ENCODE measurements around the gene CNOT3.
A peak's percentile ranks its signal among the peaks of the same experiment; 100 is the strongest.

CNOT3 gene

DNA sequence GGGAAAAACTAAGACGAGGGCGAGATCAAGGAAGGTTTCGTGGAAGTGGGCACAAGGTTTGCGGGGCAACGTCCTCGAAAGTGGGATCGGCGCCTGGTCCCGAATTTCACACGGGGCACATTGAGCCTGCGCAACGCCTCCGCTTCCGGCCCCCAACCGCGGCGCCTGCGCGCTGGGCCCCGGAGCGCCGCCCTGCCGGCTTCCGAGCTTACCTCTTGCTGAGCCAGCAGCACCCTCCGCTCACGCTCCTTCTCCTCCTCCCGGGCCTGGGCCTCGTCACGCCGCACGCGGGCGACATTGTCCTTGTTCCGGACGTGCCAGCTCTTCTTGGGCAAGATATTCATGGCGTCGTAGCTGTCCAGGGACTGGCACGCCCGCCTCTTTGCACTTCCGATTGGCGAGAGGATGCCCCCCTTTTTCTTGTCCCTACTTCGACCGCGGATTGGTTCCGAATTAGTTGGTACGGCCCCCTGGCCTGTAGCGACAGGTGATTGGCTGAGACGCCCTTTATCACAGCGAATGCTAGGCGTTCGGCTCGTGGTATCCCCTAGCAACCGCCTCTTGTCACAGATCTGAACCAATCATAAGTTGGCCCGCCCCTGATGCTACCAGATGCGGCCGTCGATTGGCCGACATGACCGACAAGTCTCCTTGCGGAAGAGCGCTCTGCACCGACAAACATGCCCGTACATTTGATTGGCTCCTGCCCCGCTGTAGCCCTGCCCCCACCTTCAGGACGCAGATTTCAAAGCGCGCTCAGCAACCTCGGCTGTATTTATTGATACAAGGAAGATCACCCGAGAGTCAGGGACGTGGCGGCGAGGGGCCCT is 22.0 kb downstream of the CNOT3 start, which contains the start of gene LENG1 (continued):
- TF ChIP-seq ZBTB17 (tag by site-specific recombination; IDR thresholded peaks at IDR 0.05) (0 out of 2 replicates have a peak, but pooled peaks have one; percentile 22), EGR2 (tag by site-specific recombination; IDR thresholded peaks at IDR 0.05; ENCODE audit: low read depth) (peak; percentile 63), ZNF132 (tag by site-specific recombination; IDR thresholded peaks at IDR 0.05; ENCODE audit: borderline replicate concordance) (no peak)

DNA sequence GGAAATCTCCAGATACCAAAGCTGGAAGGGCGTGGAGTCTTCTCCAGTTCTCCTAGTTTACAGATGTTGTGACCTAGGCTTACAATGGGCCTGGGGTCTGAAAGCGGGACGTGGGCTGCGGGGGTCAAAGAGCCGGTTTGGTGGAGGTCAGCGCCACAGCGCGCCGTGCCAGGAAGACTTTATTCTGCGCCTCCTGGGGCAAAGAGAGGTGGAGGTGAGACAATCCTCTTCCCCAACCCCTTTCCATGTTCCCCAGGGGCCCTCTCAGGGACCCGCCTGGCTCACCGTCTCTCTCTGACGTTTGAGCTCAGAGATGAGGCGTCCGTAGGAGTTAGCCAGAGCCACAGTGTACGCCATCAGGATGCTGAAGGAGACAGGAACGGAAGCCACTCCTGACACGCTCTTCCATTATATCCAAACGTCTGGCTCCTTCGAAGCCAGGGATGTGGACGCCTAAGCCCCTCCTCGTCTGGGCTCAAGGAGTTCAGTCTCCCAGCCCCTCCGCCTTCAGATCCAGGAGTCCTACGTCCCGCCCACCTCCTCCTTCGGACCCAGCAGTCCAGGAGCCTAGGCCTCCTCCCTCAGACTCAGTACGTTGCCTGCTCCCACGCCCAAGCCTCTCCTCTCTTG is 22.7 kb downstream of the CNOT3 start:
- peaks cover 8 to 26% of the 10 kb centered on the region in 2 experiments; a peak in 2 of 3 replicates for H3K36me3 ChIP-seq (ENCODE audit: control insufficient read depth in 2 of 2, insufficient read depth in 1 of 2, low read length in 2 of 2)
- ChIA-PET POLR2A (interaction anchor here (0.5 to 3.2 kb wide), 12 partner anchors 8 to 50 kb away, joined by 3 to 60 read pairs (median 8); partner anchors contain the start of genes CNOT3, MBOAT7, PRPF31 and RPS9), CTCF (interaction anchor here (1.0 to 1.8 kb wide), 5 partner anchors 8 to 230 kb away, joined by 4 to 15 read pairs (median 5); no protein-coding TSS in a partner anchor)
- no peak for TF ChIP-seq ZNF23 (tag by site-specific recombination; IDR thresholded peaks at IDR 0.05; ENCODE audit: borderline replicate concordance)
- peak; percentile 55; the same call in 1 of the 2 replicates for TF ChIP-seq ZNF2 (tag by site-specific recombination; IDR thresholded peaks at IDR 0.05)
- TF ChIP-seq ZNF660 (tag by site-specific recombination; IDR thresholded peaks at IDR 0.05) = 0 out of 2 replicates have a peak, but pooled peaks have one; percentile 70
- no peak for TF ChIP-seq WT1 (tag by site-specific recombination; IDR thresholded peaks at IDR 0.05)
- peak; percentile 58; the same call in 1 of the 2 replicates for TF ChIP-seq ZFP37 (tag by site-specific recombination; IDR thresholded peaks at IDR 0.05)
- no peak for TF ChIP-seq HOXD13 (CRISPR knock-in tag; IDR thresholded peaks at IDR 0.05; ENCODE audit: borderline replicate concordance)
- TF ChIP-seq ZNF596 (tag by site-specific recombination; IDR thresholded peaks at IDR 0.05) = no peak
- 0 out of 2 replicates have a peak, but pooled peaks have one; percentile 20 for TF ChIP-seq ZEB2 (tag by site-specific recombination; IDR thresholded peaks at IDR 0.05)
- peak; percentile 32; the same call in 1 of the 2 replicates for TF ChIP-seq ZNF843 (tag by site-specific recombination; IDR thresholded peaks at IDR 0.05)
- no peak for TF ChIP-seq MEIS1 (CRISPR knock-in tag; IDR thresholded peaks at IDR 0.05; ENCODE audit: borderline replicate concordance)
- TF ChIP-seq SP2 (tag by site-specific recombination; IDR thresholded peaks at IDR 0.05) = peak; percentile 57
- peak; percentile 59; the same call in 1 of the 2 replicates for TF ChIP-seq KLF8 (tag by site-specific recombination; IDR thresholded peaks at IDR 0.05)
- TF ChIP-seq ZNF335 (tag by site-specific recombination; conservative IDR thresholded peaks at IDR 0.05) = peak; percentile 64
- TF ChIP-seq ZNF24 (tag by site-specific recombination; IDR thresholded peaks at IDR 0.05) = 0 out of 2 replicates have a peak, but pooled peaks have one; percentile 23
- no peak for TF ChIP-seq ZNF211 (tag by site-specific recombination; IDR thresholded peaks at IDR 0.05; ENCODE audit: low read depth)
- TF ChIP-seq ZBTB26 (tag by site-specific recombination; optimal IDR thresholded peaks at IDR 0.05) = peak; percentile 9
- TF ChIP-seq ZBTB20 (tag by site-specific recombination; IDR thresholded peaks at IDR 0.05) = peak; percentile 62
- TF ChIP-seq ZNF155 (tag by site-specific recombination; IDR thresholded peaks at IDR 0.05) = no peak
- TF ChIP-seq ZNF366 (tag by site-specific recombination; conservative IDR thresholded peaks at IDR 0.05) = 0 out of 2 replicates have a peak, but pooled peaks have one; percentile 20
- TF ChIP-seq EGR2 (tag by site-specific recombination; IDR thresholded peaks at IDR 0.05; ENCODE audit: low read depth) = peak; percentile 90
- peak; percentile 78 for TF ChIP-seq ZBTB48 (tag by site-specific recombination; IDR thresholded peaks at IDR 0.05)
- TF ChIP-seq ZFHX2 (tag by site-specific recombination; conservative IDR thresholded peaks at IDR 0.05) = peak; percentile 92
- 0 out of 2 replicates have a peak, but pooled peaks have one; percentile 8 for TF ChIP-seq TRIM28 (IDR thresholded peaks at IDR 0.05; ENCODE audit: borderline replicate concordance, low read length)
- TF ChIP-seq REPIN1 (tag by site-specific recombination; IDR thresholded peaks at IDR 0.05; ENCODE audit: low read depth) = no peak
- peak; percentile 30 for TF ChIP-seq GLIS2 (tag by site-specific recombination; IDR thresholded peaks at IDR 0.05)
- peak overlapping the region; percentile 78 for H3K27ac ChIP-seq (ENCODE audit: extremely low read depth, low read depth, low read length)
- H3K4me3 ChIP-seq (ENCODE audit: low read depth, low read length) = peak overlapping the region; percentile 73
- no peaks in the 10 kb centered on the region for H3K9me3 ChIP-seq (ENCODE audit: control insufficient read depth, insufficient read depth, low read depth, low read length)
- H3K4me1 ChIP-seq (ENCODE audit: control insufficient read depth, insufficient read depth, low read length) = peaks cover 4% of the 10 kb centered on the region; the same call in 1 of the 2 replicates
